ENCODE data around the gene NCOR2. TPM values are rescaled to one million over a fixed set of nuclear protein-coding genes. Genes with fewer than 3 reads are reported as not detected.
A peak's percentile ranks its signal among the peaks of the same experiment; 100 is the strongest.

The NCOR2 gene
- total and polyA plus RNA-seq, 2 of the 4 experiments (the other 2 are of a cell fraction), result 12.9 to 40.8 TPM

DNA sequence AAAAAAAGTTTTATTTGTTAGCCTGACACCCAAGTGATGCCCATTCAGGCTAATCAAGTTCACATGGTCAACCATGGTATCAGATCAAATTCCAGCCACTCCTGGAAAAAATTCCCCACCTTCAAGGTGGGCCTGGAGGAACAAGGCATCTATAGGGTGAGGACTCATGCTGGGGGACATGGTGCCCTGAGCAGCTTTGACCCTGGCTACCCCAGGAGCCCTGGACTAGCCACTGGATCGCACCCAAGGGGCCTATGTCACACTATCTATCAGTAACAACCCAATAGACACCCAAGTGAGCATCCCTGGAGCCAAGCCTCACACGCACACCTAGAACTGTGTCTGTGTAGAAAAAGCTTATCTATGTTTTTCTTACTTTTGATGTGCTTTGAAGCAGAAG is 4.1 kb upstream of the NCOR2 start:
- intact Hi-C loops (cut with micrococcal nuclease) (no loop called here), dilution Hi-C loops (cut with HindIII; ENCODE audit: low sequenced_read_pairs, unreplicated experiment) (no loop called here), in situ Hi-C loops (cut with MboI; ENCODE audit: low sequenced_read_pairs) (no loop called here)
- H3K4me2 ChIP-seq (ENCODE audit: low read depth, low read length), result no peak overlapping the region
- ChIA-PET CTCF (no interaction called here), POLR2A (ENCODE audit: unreplicated experiment) (no interaction called here)
- no peak overlapping the region for H3K27ac ChIP-seq (ENCODE audit: insufficient read depth, low read length)
- H3K14ac ChIP-seq (replicated peaks; ENCODE audit: low read depth, low read length), result no peak overlapping the region
- no peak overlapping the region for H2BK15ac ChIP-seq (ENCODE audit: low read depth, low read length)
- peaks cover 2% of the 10 kb centered on the region; the same call in 1 of the 2 replicates for H4K20me1 ChIP-seq (ENCODE audit: insufficient read depth, low read length)
- no peak overlapping the region for H2AFZ ChIP-seq (replicated peaks; ENCODE audit: low read length, poor library complexity)
- no peak overlapping the region for H3K56ac ChIP-seq (ENCODE audit: extremely low read depth, insufficient read depth, low read length)
- no peak overlapping the region for H2BK120ac ChIP-seq (ENCODE audit: low read depth, low read length)
- DNase-seq (no peak), ATAC-seq (ENCODE audit: low read depth) (no peak)
- no peak overlapping the region for H4K91ac ChIP-seq (ENCODE audit: insufficient read depth, low read depth, low read length)
- no peak overlapping the region for H3K9ac ChIP-seq (ENCODE audit: low read depth, low read length)
- no peak overlapping the region for H2AK5ac ChIP-seq (ENCODE audit: low read depth, low read length)
- TF ChIP-seq, protein P1, sequence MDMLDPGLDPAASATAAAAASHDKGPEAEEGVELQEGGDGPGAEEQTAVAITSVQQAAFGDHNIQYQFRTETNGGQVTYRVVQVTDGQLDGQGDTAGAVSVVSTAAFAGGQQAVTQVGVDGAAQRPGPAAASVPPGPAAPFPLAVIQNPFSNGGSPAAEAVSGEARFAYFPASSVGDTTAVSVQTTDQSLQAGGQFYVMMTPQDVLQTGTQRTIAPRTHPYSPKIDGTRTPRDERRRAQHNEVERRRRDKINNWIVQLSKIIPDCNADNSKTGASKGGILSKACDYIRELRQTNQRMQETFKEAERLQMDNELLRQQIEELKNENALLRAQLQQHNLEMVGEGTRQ (IDR thresholded peaks at IDR 0.05; ENCODE audit: low read depth, low read length), result no peak
- TF ChIP-seq CEBPB (IDR thresholded peaks at IDR 0.05; ENCODE audit: low read depth, low read length) (no peak), SMC3 (IDR thresholded peaks at IDR 0.05; ENCODE audit: low read depth, low read length) (no peak), MAFK (IDR thresholded peaks at IDR 0.05; ENCODE audit: low read depth, low read length) (no peak), CHD1 (IDR thresholded peaks at IDR 0.05; ENCODE audit: low read depth, low read length) (no peak), NFE2L2 (IDR thresholded peaks at IDR 0.05; ENCODE audit: low read depth, low read length) (no peak), RCOR1 (IDR thresholded peaks at IDR 0.05; ENCODE audit: insufficient replicate concordance, low read length) (no peak), FOS (IDR thresholded peaks at IDR 0.05; ENCODE audit: low read depth, low read length) (no peak), RAD21 (IDR thresholded peaks at IDR 0.05; ENCODE audit: low read length) (no peak), BHLHE40 (IDR thresholded peaks at IDR 0.05; ENCODE audit: low read depth, low read length) (no peak)
- no peak overlapping the region for H2BK5ac ChIP-seq (ENCODE audit: low read depth, low read length, poor library complexity, severe bottlenecking)
- peaks cover 16% of the 10 kb centered on the region for H3K4me1 ChIP-seq (ENCODE audit: control insufficient read depth, insufficient read depth, low read length)
- H4K8ac ChIP-seq (ENCODE audit: low read depth in 2 of 2, low read length in 2 of 2), result no peak overlapping the region
- WGBS, 2 experiments (ENCODE audit: extremely low coverage in 2 of 2, insufficient read length in 1 of 2), result no CpG with 5 or more reads among the region's 2 CpGs
- no peak overlapping the region for H3K23ac ChIP-seq (ENCODE audit: low read depth, low read length)
- H2BK20ac ChIP-seq (ENCODE audit: low read depth, low read length), result no peak overlapping the region
- H3K27me3 ChIP-seq (ENCODE audit: control insufficient read depth, insufficient read depth, low read length), result no peaks in the 10 kb centered on the region
- no peak overlapping the region for H2AK9ac ChIP-seq (replicated peaks; ENCODE audit: low read depth, low read length, poor library complexity)
- 0 out of 2 replicates have a peak overlapping the region, but pooled peaks have one; percentile 2 for H3K4ac ChIP-seq (ENCODE audit: low read depth, low read length)
- BruUV-seq (replicated peaks), result no TSS peak
- peaks cover 3% of the 10 kb centered on the region; the same call in 1 of the 2 replicates for H3K9me1 ChIP-seq (ENCODE audit: insufficient read depth, low read length)
- H3K9me3 ChIP-seq (ENCODE audit: control insufficient read depth, insufficient read depth, low read length), result peaks cover 2% of the 10 kb centered on the region; the same call in 1 of the 2 replicates
- no peak overlapping the region for H3K4me3 ChIP-seq (ENCODE audit: insufficient read depth, low read depth, low read length)
- no peak overlapping the region for H4K5ac ChIP-seq (ENCODE audit: low read depth, low read length)
- no peaks in the 10 kb centered on the region for H3K36me3 ChIP-seq (ENCODE audit: control insufficient read depth, insufficient read depth, low read length)
- no peak overlapping the region for H3K18ac ChIP-seq (ENCODE audit: low read depth, low read length)
- H3K79me1 ChIP-seq (ENCODE audit: low read depth in 1 of 2, low read length in 2 of 2), result no peaks in the 10 kb centered on the region

All from IMR-90 (cell line).